ENCODE measurements around the gene MTURN.

- no peak for TF ChIP-seq ARNTL (CRISPR knock-in tag; IDR thresholded peaks at IDR 0.05; ENCODE audit: borderline replicate concordance, low read depth)
- no peak for TF ChIP-seq PATZ1 (CRISPR knock-in tag; IDR thresholded peaks at IDR 0.05; ENCODE audit: borderline replicate concordance)
- TF ChIP-seq CSDC2 (CRISPR knock-in tag; IDR thresholded peaks at IDR 0.05), result no peak
- no peak for TF ChIP-seq ZFP3 (CRISPR knock-in tag; IDR thresholded peaks at IDR 0.05)
Observed at GRCh38 chr7:30184791-30185487, 50.2 kb downstream of the MTURN start.
